GM10248 (cell line): Measurements from ENCODE around the gene GUCY1A1.

Experiments used
- CTCF ChIA-PET: fragments of 300-600 bp; sonication (Branson Sonifier 250); formaldehyde crosslinking; extraction: SDS; loops from one replicate; lab custom pipeline; 2021; ENCODE audit warnings: antibody characterized with exemption; lab: Yijun Ruan, JAX
- POLR2A ChIA-PET: fragments of 350-650 bp; sonication (Branson Sonifier 250); formaldehyde crosslinking; extraction: SDS; loops from one replicate; lab custom pipeline; 2020; ENCODE audit warnings: antibody characterized with exemption; lab: Yijun Ruan, JAX
- DNase-seq: peaks from one replicate; pipeline ENCODE4 v3.0.0; 2012; ENCODE audit errors: extremely low spot score
- CTCF ChIP-seq: IDR thresholded peaks from 2 replicates; pipeline ENCODE4 v1.5.1; 2012; ENCODE audit warnings: mild to moderate bottlenecking, low read depth; ENCODE audit errors: extremely low read depth, missing control alignments, control extremely low read depth

The GUCY1A1 gene

GRCh38 chr4:155713911-155714310, 47.3 kb downstream of the GUCY1A1 start:
- ChIA-PET POLR2A (no interaction called here), CTCF (interaction anchor here (1.1 kb wide), 1 partner anchor 9 kb away, joined by 3 read pairs; no protein-coding TSS in a partner anchor)
- DNase-seq: no peak
- no peak for TF ChIP-seq CTCF

DNA sequence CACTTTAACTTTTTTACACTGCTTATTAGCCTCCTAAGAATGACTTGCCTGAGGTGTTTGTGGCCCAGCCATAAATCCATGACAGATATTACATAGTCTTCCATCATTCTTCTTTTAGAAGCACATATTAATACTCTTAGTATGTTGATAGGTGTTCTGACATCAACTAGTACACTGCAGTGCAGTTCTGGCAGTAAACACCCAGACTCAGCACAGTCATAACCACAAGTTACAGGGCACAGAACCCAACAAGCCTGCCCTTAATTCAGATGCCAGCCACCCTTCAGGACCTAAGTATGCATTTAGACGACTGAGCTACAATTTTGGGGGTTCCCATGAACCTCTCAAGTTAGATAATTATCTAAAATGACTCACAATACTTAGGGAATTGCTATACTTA, 55.7 kb downstream of the GUCY1A1 start:
- no peak for TF ChIP-seq CTCF
- DNase-seq: no peak
- POLR2A ChIA-PET: no interaction called here
- CTCF ChIA-PET: interaction anchor here (1.1 kb wide), 1 partner anchor 8 kb away, joined by 3 read pairs; no protein-coding TSS in a partner anchor

- POLR2A ChIA-PET: no interaction called here
- CTCF ChIA-PET: interaction anchor here (1.0 to 1.1 kb wide), 3 partner anchors 9 to 39 kb away, joined by 3 read pairs; no protein-coding TSS in a partner anchor
- no peak for DNase-seq
- TF ChIP-seq CTCF: no peak
Measured at GRCh38 chr4:155722816-155723499, 56.3 kb downstream of the GUCY1A1 start.

- no peak for TF ChIP-seq CTCF
- CTCF ChIA-PET: interaction anchor here (1.1 to 2.0 kb wide), 3 partner anchors 9 to 49 kb away, joined by 3 to 5 read pairs (median 4); no protein-coding TSS in a partner anchor
- no peak for DNase-seq
- POLR2A ChIA-PET: no interaction called here
Measured at GRCh38 chr4:155724731-155725130, 58.1 kb downstream of the GUCY1A1 start.

DNA sequence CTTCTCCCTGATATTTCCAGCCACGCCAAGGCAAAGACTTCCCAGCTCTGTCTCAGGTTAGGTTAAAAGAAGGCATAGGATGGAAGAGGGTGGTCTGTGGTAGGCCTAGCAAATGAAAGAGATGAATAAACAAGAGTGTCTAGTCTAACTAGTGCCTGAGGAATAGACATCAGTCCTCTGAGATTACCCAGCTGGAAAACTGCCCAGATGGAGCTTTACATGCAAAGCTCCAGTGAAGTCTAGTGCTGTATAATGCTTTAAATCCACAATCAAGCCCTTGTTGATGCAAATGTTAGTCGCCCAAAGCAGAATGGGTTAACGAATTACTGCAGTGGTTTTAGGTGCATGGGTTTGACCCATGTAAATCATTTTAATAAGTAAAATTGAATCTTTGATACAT, 67.4 kb downstream of the GUCY1A1 start:
- no peak for TF ChIP-seq CTCF
- CTCF ChIA-PET: interaction anchor here (0.8 to 2.6 kb wide), 3 partner anchors 9 to 33 kb away, joined by 3 to 7 read pairs (median 5); no protein-coding TSS in a partner anchor
- DNase-seq: no peak
- POLR2A ChIA-PET: no interaction called here

GRCh38 chr4:155734951-155735350, 68.3 kb downstream of the GUCY1A1 start:
- POLR2A ChIA-PET: no interaction called here
- CTCF ChIA-PET: interaction anchor here (1.1 to 2.6 kb wide), 4 partner anchors 10 to 21 kb away, joined by 3 to 7 read pairs (median 4); no protein-coding TSS in a partner anchor
- DNase-seq: no peak
- TF ChIP-seq CTCF: no peak
